ENCODE data around the gene FHL2. TPM values are rescaled to one million over a fixed set of nuclear protein-coding genes. Genes with fewer than 3 reads are reported as not detected.

The FHL2 gene
- total RNA-seq, 2 experiments from 2014 or later: 3.3 to 4.4 TPM

DNA sequence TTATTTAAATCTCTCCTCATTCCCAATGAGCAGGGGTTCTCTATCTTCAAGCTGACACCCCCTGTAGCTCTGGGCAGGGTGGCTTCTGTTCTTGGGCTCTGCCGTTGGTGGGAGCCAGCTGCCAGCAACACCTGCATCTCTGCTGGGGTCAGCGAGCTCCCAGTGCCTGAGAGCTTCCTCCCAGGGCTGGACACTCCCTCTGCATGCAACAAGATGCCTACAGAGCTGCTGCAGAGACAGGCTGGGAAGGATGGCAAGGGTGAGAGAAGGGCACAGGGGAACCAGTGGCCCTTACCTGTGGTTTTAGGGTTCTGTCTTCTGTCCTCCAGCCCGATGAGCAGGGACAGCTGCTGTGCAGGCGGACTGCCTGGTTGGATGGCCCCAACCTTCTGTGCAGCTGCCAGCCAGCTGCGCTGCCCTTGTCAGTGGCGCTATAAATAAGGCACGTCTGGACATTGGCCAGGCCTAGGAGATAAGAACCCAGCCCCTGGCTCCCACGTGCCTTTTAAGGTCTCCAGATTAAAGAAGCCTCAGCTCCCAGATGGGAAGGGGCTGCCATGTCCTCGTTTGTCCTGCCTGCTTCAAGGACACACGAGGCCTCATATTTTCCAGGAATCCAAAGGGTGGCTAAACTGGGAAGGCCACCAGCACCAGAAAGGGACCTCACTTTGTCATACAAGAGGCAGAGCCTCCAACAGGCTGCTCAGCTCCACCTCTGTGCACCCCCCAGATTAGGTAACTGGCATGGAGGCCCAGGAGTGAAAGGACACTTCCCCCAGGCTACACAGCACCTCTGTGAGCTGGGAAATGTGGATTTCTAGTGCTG is 39.5 kb upstream of the FHL2 start:
- intact Hi-C loops (cut with micrococcal nuclease): no loop called here
- no peak for DNase-seq
- TF ChIP-seq, protein P1, sequence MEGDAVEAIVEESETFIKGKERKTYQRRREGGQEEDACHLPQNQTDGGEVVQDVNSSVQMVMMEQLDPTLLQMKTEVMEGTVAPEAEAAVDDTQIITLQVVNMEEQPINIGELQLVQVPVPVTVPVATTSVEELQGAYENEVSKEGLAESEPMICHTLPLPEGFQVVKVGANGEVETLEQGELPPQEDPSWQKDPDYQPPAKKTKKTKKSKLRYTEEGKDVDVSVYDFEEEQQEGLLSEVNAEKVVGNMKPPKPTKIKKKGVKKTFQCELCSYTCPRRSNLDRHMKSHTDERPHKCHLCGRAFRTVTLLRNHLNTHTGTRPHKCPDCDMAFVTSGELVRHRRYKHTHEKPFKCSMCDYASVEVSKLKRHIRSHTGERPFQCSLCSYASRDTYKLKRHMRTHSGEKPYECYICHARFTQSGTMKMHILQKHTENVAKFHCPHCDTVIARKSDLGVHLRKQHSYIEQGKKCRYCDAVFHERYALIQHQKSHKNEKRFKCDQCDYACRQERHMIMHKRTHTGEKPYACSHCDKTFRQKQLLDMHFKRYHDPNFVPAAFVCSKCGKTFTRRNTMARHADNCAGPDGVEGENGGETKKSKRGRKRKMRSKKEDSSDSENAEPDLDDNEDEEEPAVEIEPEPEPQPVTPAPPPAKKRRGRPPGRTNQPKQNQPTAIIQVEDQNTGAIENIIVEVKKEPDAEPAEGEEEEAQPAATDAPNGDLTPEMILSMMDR (IDR thresholded peaks at IDR 0.05): no peak
- Mint-ChIP-seq H3K9me3 (no peaks in the 10 kb centered on the region), H3K27me3 (peaks cover 7% of the 10 kb centered on the region), H3K27ac (no peak overlapping the region), H3K4me1 (ENCODE audit: low read depth) (no peaks in the 10 kb centered on the region), H3K4me3 (no peak overlapping the region), H3K36me3 (ENCODE audit: low read depth) (no peaks in the 10 kb centered on the region)
- ChIA-PET POLR2A (no interaction called here), CTCF (no interaction called here)
- no peak for ATAC-seq

DNA sequence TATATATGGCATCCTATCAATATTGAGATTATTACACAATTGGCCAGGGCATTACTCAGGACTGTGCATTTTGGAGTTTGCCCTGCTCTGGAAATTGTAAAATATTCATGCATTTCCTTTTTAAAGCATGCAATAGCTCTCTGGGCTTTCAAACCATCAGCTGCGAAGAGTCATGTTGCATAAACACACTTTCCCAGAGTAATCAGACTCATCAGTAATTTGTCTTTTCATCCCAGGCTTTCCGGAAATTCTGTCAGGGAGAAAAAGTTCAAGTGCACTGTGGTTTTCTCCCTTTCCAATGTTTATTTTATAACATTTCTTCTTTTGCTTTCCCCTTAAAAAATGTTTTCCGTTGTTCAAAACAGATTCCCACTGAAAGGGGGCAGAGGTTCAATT is 38.9 kb upstream of the FHL2 start:
- no peaks in the 10 kb centered on the region for H3K36me3 Mint-ChIP-seq (ENCODE audit: low read depth)
- POLR2A ChIA-PET: no interaction called here

DNA sequence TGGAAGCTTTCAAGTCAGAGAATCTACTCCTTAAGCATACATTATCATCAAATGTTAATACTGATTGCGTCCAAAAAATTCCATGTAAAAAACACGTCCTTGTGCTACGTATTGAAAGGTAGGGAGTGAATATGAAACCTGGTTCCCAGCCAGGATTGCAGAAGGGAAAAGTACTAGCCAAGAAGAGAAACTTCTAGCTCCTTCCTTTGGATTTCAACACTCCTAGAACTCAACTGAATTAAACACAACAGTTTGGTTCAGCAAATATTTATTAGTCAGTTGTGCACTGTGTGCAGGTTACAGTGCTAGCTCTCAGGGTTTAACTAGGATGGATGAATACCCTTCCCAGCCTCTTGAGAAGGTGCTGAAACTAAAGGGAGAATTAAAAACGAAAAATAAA is 33.9 kb upstream of the FHL2 start:
- CTCF ChIA-PET: no interaction called here
- no peaks in the 10 kb centered on the region for H3K36me3 Mint-ChIP-seq (ENCODE audit: low read depth)
- no peak for DNase-seq

More for the DNA sequence above, 38.9 kb upstream of the FHL2 start:
- Mint-ChIP-seq H3K9me3 (no peaks in the 10 kb centered on the region), H3K4me3 (no peak overlapping the region), H3K27ac (no peak overlapping the region), H3K4me1 (ENCODE audit: low read depth) (no peaks in the 10 kb centered on the region), H3K27me3 (peaks cover 7% of the 10 kb centered on the region)
- no peak for DNase-seq
- TF ChIP-seq, protein P1 (IDR thresholded peaks at IDR 0.05): no peak
- CTCF ChIA-PET: no interaction called here
- no peak for ATAC-seq
- intact Hi-C loops (cut with micrococcal nuclease): no loop called here

DNA sequence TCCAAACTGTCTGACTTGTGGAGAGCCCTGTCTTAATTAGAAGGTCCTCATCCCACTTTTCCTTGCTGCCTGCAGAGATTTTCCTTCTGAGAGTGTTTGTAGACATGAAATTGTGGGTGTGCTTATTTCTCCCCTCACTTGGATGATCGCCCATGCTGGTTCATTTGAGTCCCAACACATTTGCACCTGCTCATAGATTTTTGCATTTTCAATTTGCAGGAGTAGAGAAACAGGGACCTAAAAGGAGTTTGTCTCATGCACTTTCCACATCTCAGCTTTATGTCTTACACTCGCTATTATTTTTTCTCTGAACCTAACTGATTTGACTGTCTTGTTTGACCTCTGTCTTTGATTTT is 33.2 kb upstream of the FHL2 start:
- peaks cover 16% of the 10 kb centered on the region for H3K4me1 Mint-ChIP-seq (ENCODE audit: low read depth)

More for the DNA sequence above, 33.9 kb upstream of the FHL2 start:
- Mint-ChIP-seq H3K27ac (no peak overlapping the region), H3K4me3 (no peak overlapping the region), H3K9me3 (no peaks in the 10 kb centered on the region), H3K4me1 (ENCODE audit: low read depth) (peaks cover 8% of the 10 kb centered on the region), H3K27me3 (peaks cover 7% of the 10 kb centered on the region)
- TF ChIP-seq, protein P1 (IDR thresholded peaks at IDR 0.05): no peak
- no peak for ATAC-seq
- POLR2A ChIA-PET: no interaction called here
- intact Hi-C loops (cut with micrococcal nuclease): no loop called here

More for the DNA sequence above, 33.2 kb upstream of the FHL2 start:
- H3K4me3 Mint-ChIP-seq: no peak overlapping the region
- H3K27ac Mint-ChIP-seq: no peak overlapping the region
- no peak for DNase-seq
- peaks cover 7% of the 10 kb centered on the region for H3K27me3 Mint-ChIP-seq
- ChIA-PET POLR2A (no interaction called here), CTCF (interaction anchor here (1.1 kb wide), 1 partner anchor 10 kb away, joined by 3 read pairs; no protein-coding TSS in a partner anchor)
- H3K36me3 Mint-ChIP-seq (ENCODE audit: low read depth): no peaks in the 10 kb centered on the region
- TF ChIP-seq, protein P1 (IDR thresholded peaks at IDR 0.05): no peak
- no peak for ATAC-seq
- H3K9me3 Mint-ChIP-seq: no peaks in the 10 kb centered on the region
- intact Hi-C loops (cut with micrococcal nuclease): no loop called here
